NCI-H82 treated with DMSO at 0.1 percent for 48 hours (cell line): ENCODE results near the gene USP48.

Source experiments
- DNase-seq: peaks from one replicate; lab custom pipeline; 2025; ENCODE audit not compliant: unreplicated experiment; lab: John Stamatoyannopoulos, UW

The USP48 gene

GRCh38 chr1:21751281-21751680 lies 31.7 kb downstream of the USP48 start:
- DNase-seq: no peak

DNA sequence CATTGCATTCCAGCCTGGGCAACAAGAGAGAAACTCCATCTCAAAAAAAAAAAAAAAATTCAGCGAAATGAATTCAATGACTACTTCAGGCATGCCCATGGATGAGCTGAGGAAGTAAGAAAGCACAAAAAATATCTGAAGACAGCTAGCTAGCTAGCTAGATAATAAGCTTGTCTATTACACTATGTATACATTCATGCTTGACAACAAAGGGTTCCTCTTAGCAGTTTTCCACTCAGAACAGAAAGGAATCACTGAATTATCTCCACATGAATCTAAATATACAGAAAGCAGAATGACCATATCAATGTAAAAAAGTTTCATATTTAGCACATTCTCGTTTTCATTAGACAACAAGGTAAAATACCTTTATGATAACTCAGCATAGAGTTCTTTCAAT lies 32.1 kb downstream of the USP48 start:
- DNase-seq: no peak

DNA sequence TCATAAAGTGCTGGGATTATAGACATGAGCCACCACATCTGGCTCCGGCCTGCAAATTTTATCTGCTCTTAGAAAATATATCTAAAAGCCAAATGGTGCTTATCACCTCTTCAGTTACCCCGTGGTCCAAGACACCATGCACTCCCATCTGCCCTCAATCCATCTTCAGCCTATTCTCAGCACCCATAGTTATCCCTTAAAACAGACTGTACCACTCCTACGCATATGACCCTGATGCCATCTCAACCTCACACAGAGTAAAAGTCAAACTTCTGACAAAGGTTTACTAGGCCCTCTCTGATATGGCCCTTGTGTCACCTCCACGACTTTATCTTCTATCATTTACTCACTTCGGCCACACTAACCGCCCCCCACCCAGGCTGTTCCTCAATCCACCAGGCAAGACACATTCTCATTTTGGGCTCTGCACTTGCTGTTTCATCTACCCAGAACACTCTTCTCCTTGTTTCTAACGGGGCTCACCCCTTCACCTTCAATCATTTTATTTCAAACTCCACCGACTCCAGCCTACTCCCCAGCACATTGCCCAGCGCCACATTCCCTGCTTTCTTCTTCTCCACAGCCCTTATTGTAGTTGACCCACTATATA lies 33.0 kb downstream of the USP48 start:
- no peak for DNase-seq

GRCh38 chr1:21749109-21749508 lies 33.8 kb downstream of the USP48 start:
- no peak for DNase-seq

- DNase-seq: no peak
These were observed 39.5 kb downstream of the USP48 start for GRCh38 chr1:21743476-21743875.

GRCh38 chr1:21742578-21742977 lies 40.4 kb downstream of the USP48 start:
- no peak for DNase-seq

DNA sequence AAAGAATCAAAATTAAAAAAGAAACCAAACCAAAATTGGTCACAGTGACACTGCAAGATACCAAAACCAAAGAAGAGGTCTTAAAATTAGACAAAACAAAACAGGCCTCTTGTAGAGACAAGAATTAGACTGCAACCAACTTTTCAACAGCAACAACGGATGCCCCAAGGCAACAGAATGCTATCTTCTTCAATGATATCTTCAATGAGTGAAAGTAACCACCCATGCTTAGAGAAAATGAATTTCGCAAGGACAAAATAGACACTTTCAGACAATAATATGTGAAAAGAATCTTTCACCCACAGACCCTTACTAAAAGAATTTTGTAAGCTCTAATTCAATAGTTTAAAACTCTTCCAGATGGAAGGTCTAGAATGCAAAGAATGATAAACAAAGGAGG lies 41.7 kb downstream of the USP48 start:
- no peak for DNase-seq

DNA sequence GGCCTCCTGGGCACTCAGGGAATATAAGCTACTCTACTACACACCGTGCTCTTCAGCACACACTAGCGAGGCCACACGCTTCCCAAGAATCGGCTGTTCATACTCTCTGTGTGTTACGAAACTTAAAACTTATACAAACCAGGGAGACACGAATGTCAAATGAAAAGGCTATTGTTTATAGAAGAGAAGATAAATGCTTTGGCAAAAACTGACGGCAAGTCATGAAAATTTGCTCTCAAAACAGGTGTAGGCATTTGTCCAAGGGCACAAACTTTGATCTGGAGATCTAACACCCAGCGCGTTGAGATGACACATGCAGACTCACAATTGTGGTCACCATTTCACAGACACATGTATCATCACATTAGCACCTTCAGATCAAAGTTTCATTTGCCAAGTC lies 46.1 kb downstream of the USP48 start:
- no peak for DNase-seq

DNA sequence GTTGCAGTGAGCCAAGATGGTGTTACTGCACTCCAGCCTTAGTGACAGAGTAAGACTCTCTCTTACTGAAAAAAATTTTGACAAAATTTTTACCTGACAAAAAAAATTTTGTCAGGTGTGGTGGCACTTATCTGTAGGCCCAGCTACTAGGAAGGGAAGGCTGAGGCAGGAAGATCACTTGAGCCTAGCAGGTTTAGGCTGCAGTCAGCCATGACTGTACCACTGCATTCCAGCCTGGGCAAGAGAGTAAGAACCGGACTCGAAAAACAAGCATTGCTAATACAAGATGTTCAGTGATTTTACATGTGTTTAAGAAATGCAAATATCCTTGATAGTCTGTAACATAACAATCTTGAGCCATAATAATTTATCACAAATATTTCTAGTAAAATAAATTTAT lies 46.9 kb downstream of the USP48 start:
- DNase-seq: no peak

- no peak for DNase-seq
These were observed 48.4 kb downstream of the USP48 start for GRCh38 chr1:21734526-21734925.

DNA sequence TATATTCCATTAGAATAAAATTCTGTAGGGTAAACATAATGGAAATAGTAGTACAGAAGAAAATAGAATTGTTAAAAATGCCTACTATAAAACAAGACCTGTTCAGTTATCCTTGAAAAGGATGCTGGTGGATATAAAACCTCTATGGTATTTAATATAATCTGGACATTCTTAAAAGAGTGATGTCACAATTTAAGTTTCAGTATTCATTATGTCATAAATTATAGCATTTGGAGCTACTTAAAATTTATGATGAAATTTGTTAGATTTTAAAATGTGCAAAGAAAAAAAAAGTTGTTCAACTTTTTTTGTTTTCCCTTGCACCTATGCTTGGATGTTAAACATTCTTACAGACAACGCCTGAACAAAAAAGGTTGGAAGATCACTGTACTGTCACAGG lies 50.3 kb downstream of the USP48 start:
- no peak for DNase-seq

DNA sequence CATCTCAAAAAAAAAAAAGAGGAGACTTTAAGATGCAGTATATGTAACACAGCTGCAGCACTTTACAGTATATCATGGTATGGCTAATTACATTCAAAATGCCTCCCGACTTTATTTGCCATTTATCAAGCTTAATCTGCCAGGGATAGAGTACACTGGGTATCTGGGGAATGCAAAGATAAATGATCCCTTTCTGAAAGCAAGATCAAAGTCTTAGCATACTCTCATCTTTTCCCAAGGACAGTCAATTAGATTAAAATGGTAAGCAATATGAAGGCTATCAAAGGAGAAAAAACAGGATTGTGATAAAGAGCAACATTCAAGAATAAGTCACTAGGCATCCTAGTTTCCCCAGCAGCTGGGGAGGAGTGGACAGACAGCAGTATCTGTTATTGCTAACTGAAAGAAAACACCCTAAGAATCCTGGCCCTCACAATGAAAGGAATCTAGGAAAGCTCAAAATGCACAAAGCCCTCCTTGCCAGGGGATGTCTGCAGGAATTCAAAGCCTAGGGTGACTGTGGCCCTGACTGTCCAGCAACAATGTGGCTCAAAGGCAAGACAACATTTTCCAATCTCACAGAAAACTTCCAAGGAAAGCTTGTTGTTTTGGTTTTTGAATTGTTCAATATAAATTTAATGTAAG lies 57.1 kb downstream of the USP48 start:
- no peak for DNase-seq

GRCh38 chr1:21724570-21724969 lies 58.4 kb downstream of the USP48 start:
- DNase-seq: no peak

GRCh38 chr1:21724098-21724497 lies 58.9 kb downstream of the USP48 start:
- no peak for DNase-seq

DNA sequence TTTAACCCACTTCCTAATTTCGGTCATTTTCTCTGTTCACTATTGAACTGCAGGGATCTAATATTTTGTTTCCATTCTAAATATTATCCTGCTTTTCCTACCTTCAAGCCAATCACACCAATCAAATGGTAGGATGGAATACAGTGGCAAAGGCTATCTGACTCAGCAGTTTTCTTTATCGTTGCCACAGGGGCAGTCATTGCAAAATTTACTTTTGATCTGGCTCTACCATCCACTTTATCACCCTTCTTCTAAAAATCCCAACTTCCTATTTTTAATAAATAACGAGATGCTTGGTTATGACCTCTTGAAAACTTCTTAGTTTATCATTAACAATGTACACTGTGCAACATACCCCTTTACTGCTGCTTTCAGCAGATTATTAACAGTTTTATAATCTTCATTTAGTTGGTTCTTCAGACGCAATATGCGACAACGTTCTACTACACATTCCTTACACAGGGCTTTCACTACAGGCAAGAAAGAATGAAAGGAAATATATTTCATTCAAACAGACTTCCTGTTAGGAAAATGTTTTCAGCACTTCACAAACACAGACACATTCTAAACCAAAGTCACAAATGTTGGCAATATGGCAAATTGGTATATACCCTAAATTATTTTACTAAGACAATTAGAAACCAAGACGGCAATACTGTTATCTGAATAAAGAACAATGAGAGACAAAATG lies 61.5 kb downstream of the USP48 start:
- DNase-seq: no peak

- no peak for DNase-seq
These were observed 66.8 kb downstream of the USP48 start for GRCh38 chr1:21716169-21716568.

DNA sequence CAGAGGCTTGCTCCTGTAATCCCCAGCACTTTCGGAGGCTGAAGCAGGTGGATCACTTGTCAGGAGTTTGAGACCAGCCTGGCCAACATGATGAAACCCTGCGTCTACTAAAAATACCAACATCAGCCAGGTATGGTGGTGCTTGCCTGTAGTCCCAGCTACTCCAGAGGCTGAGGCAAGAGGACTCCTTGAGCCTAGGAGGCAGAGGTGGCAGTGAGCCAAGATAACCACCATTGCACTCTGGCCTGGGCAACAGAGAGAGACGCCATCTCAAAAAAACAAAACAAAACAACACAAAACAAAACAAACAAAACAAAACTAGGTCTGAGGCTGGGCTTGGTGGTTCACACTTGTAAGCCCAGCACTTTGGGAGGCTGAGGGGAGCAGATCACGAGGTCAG lies 75.1 kb downstream of the USP48 start:
- no peak for DNase-seq

DNA sequence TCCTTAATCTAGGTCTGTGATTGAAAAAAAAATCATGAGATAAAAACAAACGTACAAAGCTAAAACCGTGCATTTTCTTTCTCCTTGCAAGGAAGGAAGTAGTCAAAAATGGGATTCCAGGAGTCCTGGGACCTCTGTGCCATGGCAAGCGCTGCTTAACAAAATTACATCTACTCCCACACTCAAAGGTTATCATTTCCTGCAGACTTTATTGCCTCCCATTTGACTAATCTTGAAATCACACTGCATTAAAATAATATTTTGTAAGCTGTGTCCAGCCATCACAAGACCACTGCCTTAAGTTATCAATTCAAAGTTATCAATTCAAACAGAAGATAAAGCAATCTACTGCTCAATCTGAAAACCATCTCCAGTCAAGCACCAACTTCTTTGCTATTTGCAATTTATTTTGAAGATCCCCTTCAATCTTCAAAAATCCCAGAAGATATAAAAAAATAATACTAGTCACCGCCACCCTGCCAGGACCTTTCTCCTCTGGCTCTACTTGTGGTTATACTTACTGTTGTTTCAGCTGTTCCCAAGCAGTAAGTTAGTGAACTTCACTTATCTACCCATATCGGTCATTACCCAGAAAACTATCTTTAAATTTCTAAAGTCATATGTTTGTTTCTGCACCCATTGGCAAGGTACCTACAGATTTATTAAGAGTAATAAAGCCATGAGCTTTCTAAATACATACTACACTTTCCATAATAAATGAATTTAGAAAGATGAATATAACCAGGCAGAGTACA lies 75.7 kb downstream of the USP48 start:
- DNase-seq: no peak

DNA sequence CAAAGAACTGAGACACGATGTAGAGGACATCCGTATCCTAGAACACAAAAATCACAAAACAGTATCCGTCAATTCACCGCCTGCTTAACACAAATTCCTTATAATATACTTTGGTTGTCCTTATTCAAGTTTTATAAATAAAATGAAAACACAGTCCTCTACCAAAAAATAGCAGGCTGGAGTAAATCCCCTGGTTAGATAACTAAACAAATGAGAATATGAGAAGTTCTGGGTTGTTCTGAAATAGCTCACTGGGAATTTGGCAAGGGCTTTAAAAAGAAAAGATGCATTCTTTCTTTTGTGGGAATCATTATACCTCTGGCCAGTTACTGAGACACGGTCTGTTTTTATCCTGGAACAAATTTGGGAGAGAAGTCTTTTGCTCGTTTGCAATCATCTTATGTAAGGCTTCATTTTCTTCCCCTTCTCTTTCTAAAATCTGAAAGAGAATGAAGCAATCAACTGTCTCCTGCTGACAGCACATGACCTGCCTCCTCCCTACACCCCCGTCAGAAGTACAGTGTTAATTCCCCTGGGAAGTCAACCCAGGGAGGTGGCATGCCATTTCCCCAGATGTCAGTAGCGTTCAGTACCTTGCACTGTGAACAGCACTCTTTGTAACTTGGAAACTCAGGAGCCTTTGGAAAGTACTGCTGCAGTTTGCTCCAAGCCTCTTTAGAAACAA lies 76.7 kb downstream of the USP48 start:
- no peak for DNase-seq

- DNase-seq: no peak
These were observed 77.5 kb downstream of the USP48 start for GRCh38 chr1:21705303-21705980.

DNA sequence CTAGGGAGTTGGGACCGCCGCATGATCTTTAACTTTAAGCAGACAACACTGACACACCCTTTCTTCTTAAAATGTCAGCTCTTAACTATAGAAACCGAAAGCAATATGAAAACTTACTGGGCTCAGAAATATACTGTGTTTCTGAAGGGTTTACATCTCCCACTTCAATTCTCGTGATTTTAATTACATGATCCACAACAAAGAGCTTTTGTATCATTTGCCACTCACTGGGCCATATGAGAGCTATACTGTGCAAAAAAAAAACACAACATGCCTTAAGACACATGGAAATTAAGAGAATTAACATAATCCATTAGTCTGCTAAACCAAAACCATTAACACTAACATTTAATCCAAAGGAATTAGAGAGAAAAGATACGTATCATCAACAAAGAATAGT lies 78.8 kb downstream of the USP48 start:
- DNase-seq: no peak
